T-helper 2 cell treated with Interferon-gamma antibody and Interleukin-4, amounts not matched to agents 5 μg/mL and 100 μg/mL, for 36 hours (primary cell): Measurements from ENCODE around the gene KCNIP2.
A peak's percentile ranks its signal among the peaks of the same experiment; 100 is the strongest.

Source experiments
- DNase-seq: peaks from one replicate; pipeline ENCODE4 v3.0.0; 2021; ENCODE audit warnings: low spot score
- H3K27ac Mint-ChIP-seq: one replicate; pipeline ENCODE4 v1.8.0; 2021; ENCODE audit warnings: mild to moderate bottlenecking, mixed read lengths
- H3K27me3 Mint-ChIP-seq: one replicate; pipeline ENCODE4 v1.8.0; 2021; ENCODE audit warnings: low read depth, mixed read lengths
- H3K36me3 Mint-ChIP-seq: one replicate; pipeline ENCODE4 v1.8.0; 2021; ENCODE audit warnings: low read depth, mixed read lengths
- H3K4me1 Mint-ChIP-seq: one replicate; pipeline ENCODE4 v1.8.0; 2021; ENCODE audit warnings: low read depth, mixed read lengths
- H3K4me3 Mint-ChIP-seq: one replicate; pipeline ENCODE4 v1.8.0; 2022; ENCODE audit warnings: mild to moderate bottlenecking, moderate library complexity, mixed read lengths
- H3K9me3 Mint-ChIP-seq: one replicate; pipeline ENCODE4 v1.8.0; 2021; ENCODE audit warnings: mixed read lengths

Gene KCNIP2

DNA sequence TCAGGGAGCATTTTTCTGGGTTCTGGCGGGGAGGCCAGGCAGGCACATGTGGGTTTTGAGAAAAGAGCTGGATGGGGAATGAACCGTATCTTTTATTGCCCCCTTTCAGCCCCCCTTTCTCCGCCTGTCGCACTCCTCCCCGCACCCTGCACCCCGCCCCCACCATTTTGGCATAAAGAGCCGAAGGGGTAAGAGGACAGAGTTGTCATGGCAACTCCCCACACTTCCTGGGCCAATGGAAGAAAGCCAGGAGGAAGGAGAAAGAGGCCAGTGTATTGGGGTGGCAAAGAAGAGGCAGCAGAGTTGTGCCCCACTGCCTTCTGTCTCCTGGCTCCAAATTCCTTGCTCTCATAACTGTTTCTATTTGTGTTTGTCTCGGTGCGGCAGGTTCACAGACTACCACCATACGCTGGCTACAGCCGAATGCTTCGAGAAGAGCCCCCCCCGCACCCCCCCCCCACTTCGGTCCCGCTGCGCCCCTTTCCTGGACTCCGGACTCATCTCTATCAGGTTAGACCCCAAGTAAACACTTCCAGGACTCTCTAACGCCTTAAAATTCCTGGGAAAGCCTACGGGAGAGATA is 3.4 kb downstream of the KCNIP2 start:
- peaks cover 25% of the 10 kb centered on the region for H3K27me3 Mint-ChIP-seq
- no peak for DNase-seq
- H3K4me3 Mint-ChIP-seq, result peak overlapping the region; percentile 86
- peaks cover 3% of the 10 kb centered on the region for H3K36me3 Mint-ChIP-seq
- H3K9me3 Mint-ChIP-seq, result no peaks in the 10 kb centered on the region
- peaks cover 37% of the 10 kb centered on the region for H3K4me1 Mint-ChIP-seq
- H3K27ac Mint-ChIP-seq, result peak overlapping the region; percentile 70

DNA sequence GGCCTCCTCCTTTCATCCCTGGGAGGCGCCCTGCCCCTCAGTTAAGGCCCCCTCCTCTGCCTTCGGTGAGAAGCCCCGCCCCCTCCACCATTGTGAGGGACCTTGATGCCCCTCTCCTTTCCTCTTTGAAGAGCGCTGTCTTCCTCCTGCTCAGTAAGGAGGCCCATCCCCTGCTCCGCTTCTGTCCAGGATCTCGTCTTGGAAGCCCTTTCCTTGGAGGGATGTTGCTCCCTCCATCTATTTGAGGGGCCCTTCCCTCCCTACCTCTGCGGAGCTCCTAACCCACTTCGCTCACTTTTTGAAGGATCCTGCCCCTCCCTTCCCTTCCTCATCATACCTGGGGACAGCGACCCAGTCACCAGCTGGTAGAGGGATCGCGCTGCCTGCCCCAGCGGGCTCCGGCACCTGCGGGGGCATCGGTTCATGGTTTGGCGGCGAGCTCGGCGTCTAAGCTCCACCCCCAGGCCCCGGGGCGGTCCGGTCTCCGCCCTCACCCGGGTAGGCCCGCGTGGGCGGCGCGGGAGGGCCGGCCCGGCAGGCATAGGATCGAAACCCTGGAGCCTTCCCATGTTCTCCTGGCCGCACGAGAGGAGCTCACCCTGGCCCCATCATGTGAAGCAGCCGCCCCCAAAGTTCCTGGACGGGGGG is 4.1 kb downstream of the KCNIP2 start:
- peak overlapping the region; percentile 86 for H3K4me3 Mint-ChIP-seq
- H3K27me3 Mint-ChIP-seq, result peaks cover 25% of the 10 kb centered on the region
- H3K9me3 Mint-ChIP-seq, result no peaks in the 10 kb centered on the region
- peak; percentile 66 for DNase-seq
- peak overlapping the region; percentile 63 for H3K27ac Mint-ChIP-seq
- H3K4me1 Mint-ChIP-seq, result peaks cover 43% of the 10 kb centered on the region
- H3K36me3 Mint-ChIP-seq, result peaks cover 3% of the 10 kb centered on the region

DNA sequence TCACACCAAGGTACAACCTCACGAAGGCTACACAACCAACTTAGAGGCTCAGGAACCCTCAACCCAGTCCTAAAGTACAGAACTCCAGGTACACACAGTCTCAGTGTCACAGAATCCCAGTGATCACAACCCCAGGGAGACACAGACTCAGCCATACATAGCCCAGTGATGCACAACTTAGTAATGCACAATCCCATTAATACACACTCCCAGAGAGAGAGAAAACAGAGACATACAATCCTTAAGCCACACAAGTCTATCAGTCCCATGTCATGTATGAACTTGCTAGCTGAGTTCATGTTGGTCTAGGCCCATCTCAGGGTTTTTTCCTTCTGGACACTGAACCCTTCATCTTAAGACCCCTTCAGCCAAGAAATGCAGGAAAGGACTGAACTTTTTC is 4.6 kb downstream of the KCNIP2 start:
- Mint-ChIP-seq H3K36me3 (peaks cover 2% of the 10 kb centered on the region), H3K9me3 (no peaks in the 10 kb centered on the region), H3K4me1 (peaks cover 43% of the 10 kb centered on the region), H3K27ac (no peak overlapping the region), H3K4me3 (peak overlapping the region; percentile 86), H3K27me3 (peaks cover 20% of the 10 kb centered on the region)
- no peak for DNase-seq

GRCh38 chr10:101838416-101838970 is 5.1 kb downstream of the KCNIP2 start:
- Mint-ChIP-seq H3K4me1 (peaks cover 46% of the 10 kb centered on the region), H3K36me3 (peaks cover under 1% of the 10 kb centered on the region), H3K4me3 (peak overlapping the region; percentile 86), H3K27me3 (peaks cover 19% of the 10 kb centered on the region), H3K27ac (no peak overlapping the region), H3K9me3 (no peaks in the 10 kb centered on the region)
- DNase-seq, result no peak

GRCh38 chr10:101837748-101838147 is 5.9 kb downstream of the KCNIP2 start:
- H3K27ac Mint-ChIP-seq, result no peak overlapping the region
- DNase-seq, result no peak
- H3K9me3 Mint-ChIP-seq, result no peaks in the 10 kb centered on the region
- peaks cover 15% of the 10 kb centered on the region for H3K27me3 Mint-ChIP-seq
- no peak overlapping the region for H3K4me3 Mint-ChIP-seq
- H3K4me1 Mint-ChIP-seq, result peaks cover 47% of the 10 kb centered on the region
- H3K36me3 Mint-ChIP-seq, result no peaks in the 10 kb centered on the region

- Mint-ChIP-seq H3K27me3 (no peaks in the 10 kb centered on the region), H3K4me3 (peak overlapping the region; percentile 19), H3K27ac (no peak overlapping the region), H3K4me1 (peaks cover 53% of the 10 kb centered on the region), H3K9me3 (no peaks in the 10 kb centered on the region), H3K36me3 (no peaks in the 10 kb centered on the region)
- no peak for DNase-seq
These were observed 8.2 kb downstream of the KCNIP2 start for GRCh38 chr10:101835362-101835761.

DNA sequence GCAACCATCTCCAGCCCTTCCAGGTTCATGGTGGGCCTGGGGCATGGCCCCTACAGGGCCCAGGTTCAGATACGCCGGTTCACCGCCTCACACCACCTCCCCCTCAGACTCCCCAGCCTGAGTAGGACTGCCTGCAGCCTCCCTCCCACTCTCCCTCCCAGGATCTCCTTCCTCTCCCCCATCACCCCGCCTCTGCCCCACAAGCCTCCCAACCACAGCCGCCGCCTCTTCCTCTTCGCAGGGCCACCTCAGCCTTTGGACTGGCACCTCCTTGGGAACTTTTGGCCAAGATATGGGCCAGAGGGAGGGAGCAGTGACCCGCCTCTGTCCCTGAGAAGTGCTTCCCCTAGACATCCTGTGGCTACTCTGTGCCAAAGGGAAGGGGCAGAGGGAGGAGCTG is 9.3 kb downstream of the KCNIP2 start:
- Mint-ChIP-seq H3K36me3 (no peaks in the 10 kb centered on the region), H3K27ac (peak overlapping the region; percentile 57), H3K4me3 (peak overlapping the region; percentile 32), H3K4me1 (peaks cover 54% of the 10 kb centered on the region), H3K9me3 (no peaks in the 10 kb centered on the region), H3K27me3 (no peaks in the 10 kb centered on the region)
- no peak for DNase-seq

DNA sequence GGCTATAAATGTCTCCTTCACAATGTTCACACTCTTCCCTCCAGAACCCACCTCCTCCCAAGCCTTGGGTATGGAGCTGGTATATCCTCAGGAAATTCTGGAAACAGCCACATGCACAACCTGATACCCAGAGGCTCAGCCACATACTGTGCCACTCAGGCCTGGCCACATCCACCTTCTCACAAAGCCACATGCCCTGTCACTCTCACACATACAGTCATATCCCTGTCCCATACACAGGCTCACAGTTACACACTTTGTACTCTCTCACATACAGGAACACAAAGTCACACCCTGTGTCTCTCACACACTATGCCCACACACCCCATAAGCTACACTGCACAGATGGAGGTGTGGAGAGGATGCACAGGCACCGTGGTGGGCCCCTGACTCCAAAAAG is 10.1 kb downstream of the KCNIP2 start:
- no peaks in the 10 kb centered on the region for H3K9me3 Mint-ChIP-seq
- peaks cover 53% of the 10 kb centered on the region for H3K4me1 Mint-ChIP-seq
- H3K27ac Mint-ChIP-seq, result no peak overlapping the region
- no peaks in the 10 kb centered on the region for H3K36me3 Mint-ChIP-seq
- DNase-seq, result no peak
- peak overlapping the region; percentile 32 for H3K4me3 Mint-ChIP-seq
- H3K27me3 Mint-ChIP-seq, result no peaks in the 10 kb centered on the region

GRCh38 chr10:101832325-101832771 is 11.3 kb downstream of the KCNIP2 start:
- Mint-ChIP-seq H3K27ac (no peak overlapping the region), H3K4me3 (no peak overlapping the region), H3K9me3 (no peaks in the 10 kb centered on the region), H3K27me3 (no peaks in the 10 kb centered on the region), H3K4me1 (peaks cover 53% of the 10 kb centered on the region), H3K36me3 (peaks cover under 1% of the 10 kb centered on the region)
- no peak for DNase-seq

DNA sequence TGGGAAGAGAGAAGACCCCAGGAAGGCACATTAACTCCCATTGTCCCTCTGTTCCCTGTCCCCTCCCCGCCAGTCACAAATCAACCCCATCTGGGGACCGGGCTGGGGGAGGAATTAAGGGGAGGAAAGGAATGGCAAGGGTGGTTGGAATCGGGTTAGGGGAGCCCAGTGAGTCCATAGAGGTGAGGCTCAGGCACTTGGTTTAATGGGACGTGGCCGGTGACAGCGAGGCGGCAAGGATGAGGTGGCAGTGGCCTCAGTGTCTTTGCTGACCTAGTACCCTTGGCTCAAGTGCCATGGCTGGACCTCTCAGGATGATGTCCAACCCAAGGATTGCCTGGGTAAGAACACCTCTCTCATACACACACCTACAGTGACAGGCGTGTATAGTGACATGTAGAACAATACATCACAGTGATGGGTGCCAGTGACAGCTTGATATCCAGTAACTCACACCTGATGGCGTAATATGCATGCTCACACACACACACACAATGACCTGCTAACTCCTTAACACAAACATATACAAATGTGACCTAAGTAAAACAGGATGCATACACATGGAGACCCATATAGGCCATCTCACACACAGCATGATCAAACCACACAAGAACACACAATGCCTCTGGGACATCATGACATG is 12.3 kb downstream of the KCNIP2 start:
- Mint-ChIP-seq H3K4me1 (peaks cover 53% of the 10 kb centered on the region), H3K27ac (peak overlapping the region; percentile 93), H3K27me3 (no peaks in the 10 kb centered on the region), H3K4me3 (peak overlapping the region; percentile 83), H3K36me3 (peaks cover 3% of the 10 kb centered on the region), H3K9me3 (no peaks in the 10 kb centered on the region)
- no peak for DNase-seq

DNA sequence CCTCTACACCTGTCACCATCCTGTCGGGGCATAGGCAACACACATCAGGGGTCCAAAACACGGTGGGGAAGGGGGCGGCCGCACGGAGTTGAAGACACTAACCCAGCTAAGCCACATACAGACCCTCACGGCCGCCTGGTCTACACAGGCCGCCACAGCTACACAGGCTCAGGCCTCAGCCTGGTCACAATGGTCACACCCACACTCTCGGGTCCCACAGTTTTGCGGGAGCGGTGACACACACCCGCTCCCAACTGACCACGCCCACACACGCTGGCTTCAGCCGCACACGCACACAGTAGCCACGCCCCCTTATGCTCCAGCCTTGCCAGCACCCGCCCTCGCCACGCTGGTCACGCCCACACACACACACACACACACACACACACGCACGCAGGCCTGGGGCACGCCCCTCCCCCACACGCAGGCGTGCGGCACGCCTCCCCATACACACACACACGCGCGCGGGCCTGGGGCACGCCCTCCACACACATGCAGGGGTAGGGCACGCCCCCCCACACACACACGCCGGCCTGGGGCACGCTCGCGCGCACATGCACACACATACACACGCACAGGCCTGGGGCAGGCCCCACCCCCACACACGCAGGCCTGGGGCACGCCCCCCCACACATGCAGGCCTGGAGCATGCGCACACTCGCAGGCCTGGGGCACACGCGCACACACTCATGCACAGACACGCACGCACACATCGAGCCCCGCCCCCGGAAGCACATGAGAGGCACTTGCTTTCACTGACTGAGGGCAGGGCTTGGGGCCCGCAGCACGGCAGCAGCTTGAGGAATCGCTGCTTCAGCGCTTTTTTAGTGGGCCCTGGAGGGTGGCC is 13.1 kb downstream of the KCNIP2 start:
- peak overlapping the region; percentile 83 for H3K4me3 Mint-ChIP-seq
- peak; percentile 92 for DNase-seq
- no peaks in the 10 kb centered on the region for H3K9me3 Mint-ChIP-seq
- H3K27ac Mint-ChIP-seq, result peak overlapping the region; percentile 93
- H3K27me3 Mint-ChIP-seq, result no peaks in the 10 kb centered on the region
- H3K36me3 Mint-ChIP-seq, result peaks cover 3% of the 10 kb centered on the region
- H3K4me1 Mint-ChIP-seq, result peaks cover 47% of the 10 kb centered on the region

DNA sequence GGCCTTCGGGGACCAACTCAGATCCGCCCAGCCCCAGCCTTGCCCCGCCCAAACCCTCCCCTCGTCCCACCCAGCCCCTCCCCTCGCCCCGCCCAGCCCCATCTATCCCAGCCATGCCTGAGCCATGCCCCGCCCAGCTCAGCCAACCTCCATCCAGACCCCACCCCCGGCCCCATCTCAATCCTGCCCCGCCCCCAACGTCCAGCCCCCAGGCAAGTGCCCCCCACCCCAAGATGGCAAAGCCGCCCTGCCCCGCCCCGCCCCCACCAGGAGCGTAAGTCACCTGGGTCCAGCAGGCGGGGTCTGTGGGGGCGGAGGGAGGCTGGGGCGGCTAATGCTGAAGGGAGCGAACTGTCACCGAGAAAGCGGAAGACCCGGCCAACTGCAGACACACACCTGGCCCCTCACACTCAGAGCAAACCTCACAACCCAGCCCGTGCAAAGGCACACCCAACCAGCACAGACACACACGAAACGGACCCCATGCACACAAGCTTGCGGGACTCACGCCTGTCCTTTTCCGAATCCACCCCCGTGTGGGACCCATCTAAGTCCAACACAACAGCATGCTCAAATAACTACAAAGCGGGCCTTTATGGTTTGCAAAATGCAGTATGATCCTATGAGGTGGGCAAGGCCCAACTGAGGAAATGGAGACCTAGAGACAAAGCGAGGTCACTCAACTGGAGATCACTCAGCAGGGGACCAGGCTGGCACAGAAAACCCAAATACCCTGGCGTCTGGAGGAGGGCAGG is 13.9 kb downstream of the KCNIP2 start:
- H3K9me3 Mint-ChIP-seq, result no peaks in the 10 kb centered on the region
- peaks cover 3% of the 10 kb centered on the region for H3K36me3 Mint-ChIP-seq
- DNase-seq, result peak; percentile 49
- H3K27ac Mint-ChIP-seq, result peak overlapping the region; percentile 93
- H3K4me3 Mint-ChIP-seq, result peak overlapping the region; percentile 83
- peaks cover 42% of the 10 kb centered on the region for H3K4me1 Mint-ChIP-seq
- no peaks in the 10 kb centered on the region for H3K27me3 Mint-ChIP-seq
